Measurements from ENCODE around the gene PSIP1. TPM values are rescaled to one million over a fixed set of nuclear protein-coding genes. Genes with fewer than 3 reads are reported as not detected.

PSIP1 gene
- total RNA-seq, 1 experiment from 2014 or later, result 362 TPM

GRCh38 chr9:15469862-15470261, 40.9 kb downstream of the PSIP1 start:
- Histone ChIP-seq H2BK12ac (ENCODE audit: insufficient read length, low read depth, low read length) (no peak overlapping the region), H3K14ac (ENCODE audit: insufficient read depth, low read length) (no peak overlapping the region), H3K4me2 (ENCODE audit: insufficient read depth, insufficient read length, low read length) (no peak overlapping the region), H4K5ac (ENCODE audit: insufficient read length, low read depth, low read length) (no peak overlapping the region), H4K8ac (replicated peaks; ENCODE audit: insufficient read length, low read depth, low read length) (no peak overlapping the region), H3T11ph (ENCODE audit: low read length) (no peak overlapping the region), H3K79me2 (ENCODE audit: insufficient read depth, low read length) (no peaks in the 10 kb centered on the region), H3K27ac (ENCODE audit: insufficient read length, low read depth, low read length) (no peak overlapping the region), H2BK15ac (ENCODE audit: low read depth, low read length) (no peak overlapping the region), H2BK20ac (ENCODE audit: low read depth, low read length, poor library complexity, severe bottlenecking) (no peak overlapping the region), H2AK5ac (ENCODE audit: insufficient read length, low read length) (no peak overlapping the region), H3K23me2 (ENCODE audit: insufficient read length, low read depth, low read length, poor library complexity, severe bottlenecking) (no peaks in the 10 kb centered on the region), H3K9me3 (ENCODE audit: control insufficient read depth, low read depth, low read length) (no peaks in the 10 kb centered on the region), H3K56ac (ENCODE audit: insufficient read length, low read depth, low read length) (no peak overlapping the region), H3K23ac (ENCODE audit: insufficient read length, low read depth, low read length) (no peak overlapping the region), H2BK5ac (ENCODE audit: insufficient read length, low read length) (no peak overlapping the region), H2AFZ (ENCODE audit: low read length) (no peak overlapping the region), H3K79me1 (ENCODE audit: insufficient read depth, low read depth, low read length, poor library complexity, severe bottlenecking) (no peaks in the 10 kb centered on the region), H4K91ac (ENCODE audit: insufficient read length, low read depth, low read length) (no peak overlapping the region), H3K9ac (ENCODE audit: extremely low read depth, insufficient read length, low read length) (no peak overlapping the region), H3K4ac (ENCODE audit: low read depth, low read length) (no peak overlapping the region), H2BK120ac (ENCODE audit: low read depth, low read length, poor library complexity, severe bottlenecking) (no peak overlapping the region), H3K18ac (ENCODE audit: insufficient read length, low read depth, low read length) (no peak overlapping the region), H3K27me3 (ENCODE audit: insufficient read depth, low read length) (no peaks in the 10 kb centered on the region), H3K4me1 (ENCODE audit: insufficient read depth, low read length) (no peaks in the 10 kb centered on the region), H4K20me1 (ENCODE audit: control insufficient read depth, insufficient read depth, insufficient read length) (no peaks in the 10 kb centered on the region)
- H3K27me3 Mint-ChIP-seq (ENCODE audit: low read depth), result no peaks in the 10 kb centered on the region
- no peaks in the 10 kb centered on the region for H3K4me1 Mint-ChIP-seq
- TF ChIP-seq, protein P1, sequence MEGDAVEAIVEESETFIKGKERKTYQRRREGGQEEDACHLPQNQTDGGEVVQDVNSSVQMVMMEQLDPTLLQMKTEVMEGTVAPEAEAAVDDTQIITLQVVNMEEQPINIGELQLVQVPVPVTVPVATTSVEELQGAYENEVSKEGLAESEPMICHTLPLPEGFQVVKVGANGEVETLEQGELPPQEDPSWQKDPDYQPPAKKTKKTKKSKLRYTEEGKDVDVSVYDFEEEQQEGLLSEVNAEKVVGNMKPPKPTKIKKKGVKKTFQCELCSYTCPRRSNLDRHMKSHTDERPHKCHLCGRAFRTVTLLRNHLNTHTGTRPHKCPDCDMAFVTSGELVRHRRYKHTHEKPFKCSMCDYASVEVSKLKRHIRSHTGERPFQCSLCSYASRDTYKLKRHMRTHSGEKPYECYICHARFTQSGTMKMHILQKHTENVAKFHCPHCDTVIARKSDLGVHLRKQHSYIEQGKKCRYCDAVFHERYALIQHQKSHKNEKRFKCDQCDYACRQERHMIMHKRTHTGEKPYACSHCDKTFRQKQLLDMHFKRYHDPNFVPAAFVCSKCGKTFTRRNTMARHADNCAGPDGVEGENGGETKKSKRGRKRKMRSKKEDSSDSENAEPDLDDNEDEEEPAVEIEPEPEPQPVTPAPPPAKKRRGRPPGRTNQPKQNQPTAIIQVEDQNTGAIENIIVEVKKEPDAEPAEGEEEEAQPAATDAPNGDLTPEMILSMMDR (conservative IDR thresholded peaks at IDR 0.05), result no peak
- no peak overlapping the region for H3K4me3 Mint-ChIP-seq
- WGBS (ENCODE audit: extremely low coverage, insufficient read length, low lambda C conversion rate), result no CpG with 5 or more reads among the region's 2 CpGs
- DNase-seq, result no peak
- peaks cover 39 to 89% (median 82%) of the 10 kb centered on the region in 3 experiments for H3K36me3 Mint-ChIP-seq (ENCODE audit: insufficient read depth in 1 of 3, low read depth in 3 of 3)
- peak overlapping the region in 1 of 3 experiments; percentile 50; a peak in 1 of 7 replicates for H3K27ac Mint-ChIP-seq
- no peaks in the 10 kb centered on the region for H3K9me3 Mint-ChIP-seq
